HL-60 (cell line): Measurements from ENCODE around the gene HECW1.

Experiments
- GABPA ChIP-seq: IDR thresholded peaks from 2 replicates; pipeline ENCODE4 v1.6.1; 2012; ENCODE audit warnings: low read depth
- POLR2AphosphoS5 ChIP-seq: IDR thresholded peaks from 2 replicates; pipeline ENCODE4 v1.6.1; 2012; ENCODE audit warnings: low read depth
- TF ChIP-seq, protein P1 (sequence below): IDR thresholded peaks from one replicate; pipeline ENCODE4 v1.5.1; 2011; ENCODE audit warnings: low read length, control low read depth, inconsistent platforms; ENCODE audit not compliant: insufficient read depth
- TF ChIP-seq, protein P2 (sequence below): IDR thresholded peaks from 2 replicates; pipeline ENCODE4 v1.6.1; 2012; ENCODE audit warnings: low read depth; ENCODE audit not compliant: insufficient replicate concordance

DNA sequence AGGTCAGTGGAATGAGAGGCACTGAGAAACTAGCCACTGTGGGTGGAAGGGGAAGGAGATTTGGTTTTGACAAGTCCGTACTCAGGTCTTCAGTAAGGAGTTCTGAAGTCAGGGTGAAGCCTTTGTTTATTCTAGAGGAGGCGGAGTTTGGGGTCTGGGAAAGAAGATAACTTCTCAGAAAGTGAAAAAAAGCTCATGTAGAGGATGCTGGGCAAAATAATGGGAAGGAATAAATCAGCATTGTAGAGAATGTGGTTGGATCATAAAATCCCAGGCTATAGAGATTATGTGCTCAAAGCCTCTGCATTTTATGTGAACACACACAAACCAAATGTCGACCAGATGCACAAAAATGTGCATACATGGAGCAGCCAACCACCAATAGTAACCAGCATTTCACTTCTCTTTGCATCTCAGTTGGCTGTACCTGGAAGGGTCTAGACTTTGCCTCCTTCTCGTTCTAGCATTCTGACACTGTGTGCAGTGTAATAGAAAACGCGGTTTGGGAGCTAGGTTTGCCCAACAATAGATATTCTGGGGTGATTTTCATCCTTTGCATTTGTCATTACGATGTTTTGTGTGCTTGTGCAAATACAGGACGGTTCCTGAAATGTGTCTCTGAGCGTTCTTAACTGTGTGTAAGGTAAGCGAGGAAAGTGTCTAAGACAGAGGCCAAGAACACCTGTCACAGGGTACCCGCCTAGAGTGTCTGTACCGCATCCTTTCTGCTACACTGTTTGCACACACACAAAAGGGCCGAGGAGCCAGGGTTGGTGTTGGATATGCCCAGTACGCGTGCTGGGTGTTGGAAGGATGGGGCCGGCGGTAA lies 603 bp upstream of the HECW1 start:
- TF ChIP-seq, protein P1, sequence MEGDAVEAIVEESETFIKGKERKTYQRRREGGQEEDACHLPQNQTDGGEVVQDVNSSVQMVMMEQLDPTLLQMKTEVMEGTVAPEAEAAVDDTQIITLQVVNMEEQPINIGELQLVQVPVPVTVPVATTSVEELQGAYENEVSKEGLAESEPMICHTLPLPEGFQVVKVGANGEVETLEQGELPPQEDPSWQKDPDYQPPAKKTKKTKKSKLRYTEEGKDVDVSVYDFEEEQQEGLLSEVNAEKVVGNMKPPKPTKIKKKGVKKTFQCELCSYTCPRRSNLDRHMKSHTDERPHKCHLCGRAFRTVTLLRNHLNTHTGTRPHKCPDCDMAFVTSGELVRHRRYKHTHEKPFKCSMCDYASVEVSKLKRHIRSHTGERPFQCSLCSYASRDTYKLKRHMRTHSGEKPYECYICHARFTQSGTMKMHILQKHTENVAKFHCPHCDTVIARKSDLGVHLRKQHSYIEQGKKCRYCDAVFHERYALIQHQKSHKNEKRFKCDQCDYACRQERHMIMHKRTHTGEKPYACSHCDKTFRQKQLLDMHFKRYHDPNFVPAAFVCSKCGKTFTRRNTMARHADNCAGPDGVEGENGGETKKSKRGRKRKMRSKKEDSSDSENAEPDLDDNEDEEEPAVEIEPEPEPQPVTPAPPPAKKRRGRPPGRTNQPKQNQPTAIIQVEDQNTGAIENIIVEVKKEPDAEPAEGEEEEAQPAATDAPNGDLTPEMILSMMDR, result no peak
- no peak for TF ChIP-seq POLR2AphosphoS5
- no peak for TF ChIP-seq GABPA
- TF ChIP-seq, protein P2, sequence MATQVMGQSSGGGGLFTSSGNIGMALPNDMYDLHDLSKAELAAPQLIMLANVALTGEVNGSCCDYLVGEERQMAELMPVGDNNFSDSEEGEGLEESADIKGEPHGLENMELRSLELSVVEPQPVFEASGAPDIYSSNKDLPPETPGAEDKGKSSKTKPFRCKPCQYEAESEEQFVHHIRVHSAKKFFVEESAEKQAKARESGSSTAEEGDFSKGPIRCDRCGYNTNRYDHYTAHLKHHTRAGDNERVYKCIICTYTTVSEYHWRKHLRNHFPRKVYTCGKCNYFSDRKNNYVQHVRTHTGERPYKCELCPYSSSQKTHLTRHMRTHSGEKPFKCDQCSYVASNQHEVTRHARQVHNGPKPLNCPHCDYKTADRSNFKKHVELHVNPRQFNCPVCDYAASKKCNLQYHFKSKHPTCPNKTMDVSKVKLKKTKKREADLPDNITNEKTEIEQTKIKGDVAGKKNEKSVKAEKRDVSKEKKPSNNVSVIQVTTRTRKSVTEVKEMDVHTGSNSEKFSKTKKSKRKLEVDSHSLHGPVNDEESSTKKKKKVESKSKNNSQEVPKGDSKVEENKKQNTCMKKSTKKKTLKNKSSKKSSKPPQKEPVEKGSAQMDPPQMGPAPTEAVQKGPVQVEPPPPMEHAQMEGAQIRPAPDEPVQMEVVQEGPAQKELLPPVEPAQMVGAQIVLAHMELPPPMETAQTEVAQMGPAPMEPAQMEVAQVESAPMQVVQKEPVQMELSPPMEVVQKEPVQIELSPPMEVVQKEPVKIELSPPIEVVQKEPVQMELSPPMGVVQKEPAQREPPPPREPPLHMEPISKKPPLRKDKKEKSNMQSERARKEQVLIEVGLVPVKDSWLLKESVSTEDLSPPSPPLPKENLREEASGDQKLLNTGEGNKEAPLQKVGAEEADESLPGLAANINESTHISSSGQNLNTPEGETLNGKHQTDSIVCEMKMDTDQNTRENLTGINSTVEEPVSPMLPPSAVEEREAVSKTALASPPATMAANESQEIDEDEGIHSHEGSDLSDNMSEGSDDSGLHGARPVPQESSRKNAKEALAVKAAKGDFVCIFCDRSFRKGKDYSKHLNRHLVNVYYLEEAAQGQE, result no peak
